Measurements from ENCODE around the gene GSE1.

The GSE1 gene

GRCh38 chr16:85574672-85575475 lies 38.2 kb upstream of the GSE1 start:
- no peak for DNase-seq (ENCODE audit: low read depth)

GRCh38 chr16:85575920-85576319 lies 37.2 kb upstream of the GSE1 start:
- DNase-seq (ENCODE audit: low read depth): no peak

GRCh38 chr16:85576944-85577343 lies 36.2 kb upstream of the GSE1 start:
- no peak for DNase-seq (ENCODE audit: low read depth)

- no peak for DNase-seq (ENCODE audit: low read depth)
Measured at GRCh38 chr16:85577899-85578598, 35.1 kb upstream of the GSE1 start.

GRCh38 chr16:85578599-85578948 lies 34.5 kb upstream of the GSE1 start:
- no peak for DNase-seq (ENCODE audit: low read depth)

- DNase-seq (ENCODE audit: low read depth): no peak
Measured at GRCh38 chr16:85579191-85579590, 33.9 kb upstream of the GSE1 start.

- DNase-seq (ENCODE audit: low read depth): no peak
Measured at GRCh38 chr16:85579923-85580580, 33.1 kb upstream of the GSE1 start.

- no peak for DNase-seq (ENCODE audit: low read depth)
Measured at GRCh38 chr16:85580684-85581083, 32.4 kb upstream of the GSE1 start.

- DNase-seq (ENCODE audit: low read depth): no peak
Measured at GRCh38 chr16:85582229-85582991, 30.7 kb upstream of the GSE1 start.

- DNase-seq (ENCODE audit: low read depth): no peak
Measured at GRCh38 chr16:85583491-85584181, 29.5 kb upstream of the GSE1 start.

- DNase-seq (ENCODE audit: low read depth): no peak
Measured at GRCh38 chr16:85584267-85584666, 28.9 kb upstream of the GSE1 start.

- no peak for DNase-seq (ENCODE audit: low read depth)
Measured at GRCh38 chr16:85584819-85585282, 28.3 kb upstream of the GSE1 start.

- no peak for DNase-seq (ENCODE audit: low read depth)
Measured at GRCh38 chr16:85585711-85586110, 27.4 kb upstream of the GSE1 start.

- no peak for DNase-seq (ENCODE audit: low read depth)
Measured at GRCh38 chr16:85586380-85587104, 26.6 kb upstream of the GSE1 start.

GRCh38 chr16:85587762-85588556 lies 25.2 kb upstream of the GSE1 start:
- no peak for DNase-seq (ENCODE audit: low read depth)

- no peak for DNase-seq (ENCODE audit: low read depth)
Measured at GRCh38 chr16:85588562-85589503, 24.3 kb upstream of the GSE1 start.

- no peak for DNase-seq (ENCODE audit: low read depth)
Measured at GRCh38 chr16:85589688-85590505, 23.2 kb upstream of the GSE1 start.

GRCh38 chr16:85590506-85590832 lies 22.7 kb upstream of the GSE1 start:
- DNase-seq (ENCODE audit: low read depth): no peak

All from stimulated activated CD8-positive, alpha-beta memory T cell treated with anti-CD3 and anti-CD28 coated beads, Interleukin-15, amount 100 ng/mL, for 24 hours (primary cell).